Activated CD4-positive, alpha-beta T cell treated with anti-CD3 and anti-CD28 coated beads, Interleukin-2, amount 10 ng/mL, durations not matched to agents 24 days and 14 days (primary cell): Measurements from ENCODE around the gene KIAA0232. TPM values are rescaled to one million over a fixed set of nuclear protein-coding genes. Genes with fewer than 3 reads are reported as not detected.
"Not testable (repeated sequence)": the region's sequence is repeated elsewhere in the genome, so short reads cannot be mapped to it uniquely, and the experiment has no call there.

Experiments used
- DNase-seq: peaks from one replicate; pipeline ENCODE4 v3.0.0; 2022
- H3K27ac Mint-ChIP-seq: one replicate; pipeline ENCODE4 v1.8.0; 2022; ENCODE audit warnings: mild to moderate bottlenecking, mixed read lengths
- H3K27me3 Mint-ChIP-seq: one replicate; pipeline ENCODE4 v1.8.0; 2022; ENCODE audit warnings: mixed read lengths
- H3K36me3 Mint-ChIP-seq: one replicate; pipeline ENCODE4 v1.8.0; 2022; ENCODE audit warnings: low read depth, mild to moderate bottlenecking, mixed read lengths
- H3K4me1 Mint-ChIP-seq: one replicate; pipeline ENCODE4 v1.8.0; 2021; ENCODE audit warnings: mixed read lengths
- H3K4me3 Mint-ChIP-seq: one replicate; pipeline ENCODE4 v1.8.0; 2022; ENCODE audit warnings: mild to moderate bottlenecking, moderate library complexity, mixed read lengths
- H3K9me3 Mint-ChIP-seq: one replicate; pipeline ENCODE4 v1.8.0; 2021; ENCODE audit warnings: mixed read lengths
- intact Hi-C: fragments of 100-400 bp; cut with micrococcal nuclease; formaldehyde crosslinking; loops from one replicate; pipeline ENCODE4 v1.15.1; 2023
- total RNA-seq: library from RNA; stranded (reverse); gene quantifications from 2 replicates; pipeline ENCODE4 v1.2.3, GENCODE V29; 2022

The KIAA0232 gene
- total RNA-seq, 1 donor from 2014 or later: 16.7 TPM

GRCh38 chr4:6888506-6889071 lies 106.1 kb downstream of the KIAA0232 start:
- Mint-ChIP-seq H3K9me3 (no peaks in the 10 kb centered on the region), H3K4me1 (peaks cover 21% of the 10 kb centered on the region), H3K4me3 (no peak overlapping the region), H3K36me3 (peaks cover 8% of the 10 kb centered on the region), H3K27me3 (no peaks in the 10 kb centered on the region), H3K27ac (no peak overlapping the region)
- intact Hi-C loops: no loop called here
- DNase-seq: no peak

- Mint-ChIP-seq H3K27ac (no peak overlapping the region), H3K4me3 (no peak overlapping the region), H3K9me3 (no peaks in the 10 kb centered on the region), H3K36me3 (peaks cover 8% of the 10 kb centered on the region), H3K4me1 (peaks cover 24% of the 10 kb centered on the region), H3K27me3 (no peaks in the 10 kb centered on the region)
- no peak for DNase-seq
- intact Hi-C loops: no loop called here
These were observed 106.7 kb downstream of the KIAA0232 start for GRCh38 chr4:6889101-6889735.

- intact Hi-C loops: no loop called here
- Mint-ChIP-seq H3K4me1 (peaks cover 24% of the 10 kb centered on the region), H3K36me3 (peaks cover 8% of the 10 kb centered on the region), H3K27me3 (no peaks in the 10 kb centered on the region), H3K4me3 (no peak overlapping the region), H3K9me3 (no peaks in the 10 kb centered on the region), H3K27ac (no peak overlapping the region)
- no peak for DNase-seq
These were observed 107.3 kb downstream of the KIAA0232 start for GRCh38 chr4:6889736-6890324.

- H3K9me3 Mint-ChIP-seq: no peaks in the 10 kb centered on the region
- H3K36me3 Mint-ChIP-seq: peaks cover 8% of the 10 kb centered on the region
- H3K27me3 Mint-ChIP-seq: no peaks in the 10 kb centered on the region
- H3K27ac Mint-ChIP-seq: no peak overlapping the region
- intact Hi-C loops: no loop called here
- peaks cover 24% of the 10 kb centered on the region for H3K4me1 Mint-ChIP-seq
- DNase-seq: no peak
- H3K4me3 Mint-ChIP-seq: no peak overlapping the region
These were observed 107.8 kb downstream of the KIAA0232 start for GRCh38 chr4:6890358-6890757.

- DNase-seq, intact Hi-C loops, H3K36me3 Mint-ChIP-seq, H3K4me3 Mint-ChIP-seq, H3K27me3 Mint-ChIP-seq, H3K9me3 Mint-ChIP-seq, H3K27ac Mint-ChIP-seq: not testable (repeated sequence)
- H3K4me1 Mint-ChIP-seq: peaks cover 24% of the 10 kb centered on the region
These were observed 108.4 kb downstream of the KIAA0232 start for GRCh38 chr4:6890971-6891370.

- Mint-ChIP-seq H3K4me3 (peak overlapping the region; percentile 70), H3K36me3 (peaks cover 8% of the 10 kb centered on the region), H3K9me3 (peaks cover 5% of the 10 kb centered on the region), H3K27ac (peak overlapping the region; percentile 45), H3K27me3 (no peaks in the 10 kb centered on the region), H3K4me1 (peaks cover 25% of the 10 kb centered on the region)
- intact Hi-C loops: no loop called here
- DNase-seq: no peak
These were observed 109.1 kb downstream of the KIAA0232 start for GRCh38 chr4:6891436-6892170.

- peak; percentile 85 for DNase-seq
- H3K4me3 Mint-ChIP-seq: peak overlapping the region; percentile 70
These were observed 109.8 kb downstream of the KIAA0232 start for GRCh38 chr4:6892190-6892908.

GRCh38 chr4:6892909-6893202 lies 110.3 kb downstream of the KIAA0232 start:
- DNase-seq: no peak
- Mint-ChIP-seq H3K4me3 (no peak overlapping the region), H3K4me1 (peaks cover 29% of the 10 kb centered on the region), H3K27me3 (no peaks in the 10 kb centered on the region), H3K9me3 (peaks cover 6% of the 10 kb centered on the region), H3K36me3 (peaks cover 9% of the 10 kb centered on the region), H3K27ac (peak overlapping the region; percentile 58)
- intact Hi-C loops: no loop called here

More at GRCh38 chr4:6892190-6892908, 109.8 kb downstream of the KIAA0232 start:
- intact Hi-C loops: no loop called here
- peaks cover 29% of the 10 kb centered on the region for H3K4me1 Mint-ChIP-seq
- peaks cover 6% of the 10 kb centered on the region for H3K9me3 Mint-ChIP-seq
- peaks cover 9% of the 10 kb centered on the region for H3K36me3 Mint-ChIP-seq
- H3K27ac Mint-ChIP-seq: peak overlapping the region; percentile 58
- H3K27me3 Mint-ChIP-seq: no peaks in the 10 kb centered on the region

GRCh38 chr4:6893449-6894085 lies 111.0 kb downstream of the KIAA0232 start:
- intact Hi-C loops: no loop called here
- no peaks in the 10 kb centered on the region for H3K27me3 Mint-ChIP-seq
- peaks cover 9% of the 10 kb centered on the region for H3K36me3 Mint-ChIP-seq
- H3K27ac Mint-ChIP-seq: peak overlapping the region; percentile 69
- H3K4me3 Mint-ChIP-seq: no peak overlapping the region
- DNase-seq: no peak
- peaks cover 6% of the 10 kb centered on the region for H3K9me3 Mint-ChIP-seq
- H3K4me1 Mint-ChIP-seq: peaks cover 29% of the 10 kb centered on the region

- Mint-ChIP-seq H3K9me3 (peaks cover 6% of the 10 kb centered on the region), H3K4me3 (no peak overlapping the region), H3K36me3 (peaks cover 11% of the 10 kb centered on the region), H3K27me3 (no peaks in the 10 kb centered on the region), H3K4me1 (peaks cover 34% of the 10 kb centered on the region), H3K27ac (no peak overlapping the region)
- intact Hi-C loops: no loop called here
- DNase-seq: no peak
These were observed 111.6 kb downstream of the KIAA0232 start for GRCh38 chr4:6894086-6894478.

GRCh38 chr4:6894528-6895498 lies 112.3 kb downstream of the KIAA0232 start:
- Mint-ChIP-seq H3K36me3 (peaks cover 11% of the 10 kb centered on the region), H3K27me3 (no peaks in the 10 kb centered on the region), H3K9me3 (peaks cover 6% of the 10 kb centered on the region), H3K4me3 (no peak overlapping the region), H3K27ac (no peak overlapping the region), H3K4me1 (peaks cover 41% of the 10 kb centered on the region)
- no peak for DNase-seq
- intact Hi-C loops: loop anchor here (5.0 kb wide), 1 partner anchor 147 kb away; the partner anchor contains the start of gene TADA2B

- DNase-seq: no peak
- peaks cover 49% of the 10 kb centered on the region for H3K4me1 Mint-ChIP-seq
- peaks cover 5% of the 10 kb centered on the region for H3K36me3 Mint-ChIP-seq
- intact Hi-C loops: loop anchor here (5.0 kb wide), 1 partner anchor 146 kb away; the partner anchor contains the start of gene TADA2B
- H3K4me3 Mint-ChIP-seq: no peak overlapping the region
- H3K9me3 Mint-ChIP-seq: peaks cover 6% of the 10 kb centered on the region
- no peaks in the 10 kb centered on the region for H3K27me3 Mint-ChIP-seq
- no peak overlapping the region for H3K27ac Mint-ChIP-seq
These were observed 113.5 kb downstream of the KIAA0232 start for GRCh38 chr4:6896035-6896434.
